ENCODE data around the gene OXTR. TPM values are rescaled to one million over a fixed set of nuclear protein-coding genes. Genes with fewer than 3 reads are reported as not detected.

OXTR gene
- total RNA-seq, 1 donor from 2014 or later, result 4.1 TPM

- TF ChIP-seq, protein P1, sequence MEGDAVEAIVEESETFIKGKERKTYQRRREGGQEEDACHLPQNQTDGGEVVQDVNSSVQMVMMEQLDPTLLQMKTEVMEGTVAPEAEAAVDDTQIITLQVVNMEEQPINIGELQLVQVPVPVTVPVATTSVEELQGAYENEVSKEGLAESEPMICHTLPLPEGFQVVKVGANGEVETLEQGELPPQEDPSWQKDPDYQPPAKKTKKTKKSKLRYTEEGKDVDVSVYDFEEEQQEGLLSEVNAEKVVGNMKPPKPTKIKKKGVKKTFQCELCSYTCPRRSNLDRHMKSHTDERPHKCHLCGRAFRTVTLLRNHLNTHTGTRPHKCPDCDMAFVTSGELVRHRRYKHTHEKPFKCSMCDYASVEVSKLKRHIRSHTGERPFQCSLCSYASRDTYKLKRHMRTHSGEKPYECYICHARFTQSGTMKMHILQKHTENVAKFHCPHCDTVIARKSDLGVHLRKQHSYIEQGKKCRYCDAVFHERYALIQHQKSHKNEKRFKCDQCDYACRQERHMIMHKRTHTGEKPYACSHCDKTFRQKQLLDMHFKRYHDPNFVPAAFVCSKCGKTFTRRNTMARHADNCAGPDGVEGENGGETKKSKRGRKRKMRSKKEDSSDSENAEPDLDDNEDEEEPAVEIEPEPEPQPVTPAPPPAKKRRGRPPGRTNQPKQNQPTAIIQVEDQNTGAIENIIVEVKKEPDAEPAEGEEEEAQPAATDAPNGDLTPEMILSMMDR (conservative IDR thresholded peaks at IDR 0.05), result no peak
- Mint-ChIP-seq H3K27me3 (no peaks in the 10 kb centered on the region), H3K4me3 (no peak overlapping the region), H3K4me1 (ENCODE audit: unreplicated experiment) (no peaks in the 10 kb centered on the region), H3K27ac (no peak overlapping the region), H3K36me3 (no peaks in the 10 kb centered on the region), H3K9me3 (peaks cover 8% of the 10 kb centered on the region)
- no peak for DNase-seq (ENCODE audit: extremely low spot score, unreplicated experiment)
Measured at GRCh38 chr3:8784676-8785435, 15.4 kb upstream of the OXTR start.

DNA sequence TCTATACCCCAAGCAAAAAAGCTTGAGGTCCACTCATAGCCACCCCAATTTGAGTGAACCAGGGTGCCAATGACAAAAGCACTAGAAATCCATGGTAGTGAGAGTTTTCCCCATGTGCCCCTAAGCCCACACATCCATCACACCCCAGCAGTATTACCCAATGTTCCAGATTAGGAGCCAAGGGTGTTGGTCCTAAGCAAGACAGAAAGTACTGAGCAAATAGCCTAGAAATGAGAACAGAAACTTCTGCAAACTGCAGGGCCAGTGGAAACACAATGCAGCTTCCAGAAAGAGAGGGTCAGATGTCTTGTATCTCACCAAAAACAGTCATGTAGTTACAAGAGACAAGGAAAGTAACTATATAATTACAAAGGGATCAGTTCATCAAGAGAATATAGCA, 10.9 kb upstream of the OXTR start:
- no peaks in the 10 kb centered on the region for H3K9me3 Mint-ChIP-seq
- DNase-seq (ENCODE audit: extremely low spot score, unreplicated experiment), result no peak
- H3K27ac Mint-ChIP-seq, result no peak overlapping the region
- H3K4me1 Mint-ChIP-seq (ENCODE audit: unreplicated experiment), result peaks cover 7% of the 10 kb centered on the region
- TF ChIP-seq, protein P1 (conservative IDR thresholded peaks at IDR 0.05), result no peak
- H3K27me3 Mint-ChIP-seq, result peaks cover 4% of the 10 kb centered on the region
- H3K4me3 Mint-ChIP-seq, result no peak overlapping the region
- no peaks in the 10 kb centered on the region for H3K36me3 Mint-ChIP-seq

DNA sequence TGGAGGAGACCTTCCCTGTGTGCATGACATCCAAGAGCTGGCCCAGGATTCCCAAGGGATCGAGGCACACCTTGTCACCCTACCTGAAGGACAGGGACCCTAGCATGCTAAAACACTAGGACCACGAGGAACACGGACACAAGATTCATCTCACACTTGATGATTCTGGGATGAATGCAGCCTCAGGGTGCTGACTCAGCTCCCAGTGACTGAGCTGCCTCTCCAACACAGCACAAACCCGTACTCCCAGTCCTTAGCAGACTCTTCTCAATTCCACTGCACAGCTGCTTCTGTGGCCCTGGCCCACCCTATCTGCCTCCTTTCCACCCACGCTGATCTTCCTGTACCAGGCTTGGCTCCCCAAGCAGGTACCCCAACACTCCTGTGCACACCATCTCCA, 9.1 kb upstream of the OXTR start:
- no peaks in the 10 kb centered on the region for H3K9me3 Mint-ChIP-seq
- peaks cover 7% of the 10 kb centered on the region for H3K4me1 Mint-ChIP-seq (ENCODE audit: unreplicated experiment)
- H3K27me3 Mint-ChIP-seq, result peaks cover 4% of the 10 kb centered on the region
- TF ChIP-seq, protein P1 (conservative IDR thresholded peaks at IDR 0.05), result no peak
- no peak overlapping the region for H3K4me3 Mint-ChIP-seq
- no peaks in the 10 kb centered on the region for H3K36me3 Mint-ChIP-seq
- no peak overlapping the region for H3K27ac Mint-ChIP-seq
- DNase-seq (ENCODE audit: extremely low spot score, unreplicated experiment), result no peak

GRCh38 chr3:8777978-8778267, 8.5 kb upstream of the OXTR start:
- Mint-ChIP-seq H3K27me3 (peaks cover 4% of the 10 kb centered on the region), H3K9me3 (no peaks in the 10 kb centered on the region), H3K4me3 (no peak overlapping the region), H3K4me1 (ENCODE audit: unreplicated experiment) (peaks cover 7% of the 10 kb centered on the region), H3K36me3 (no peaks in the 10 kb centered on the region), H3K27ac (no peak overlapping the region)
- TF ChIP-seq, protein P1 (conservative IDR thresholded peaks at IDR 0.05), result no peak
- DNase-seq (ENCODE audit: extremely low spot score, unreplicated experiment), result no peak

DNA sequence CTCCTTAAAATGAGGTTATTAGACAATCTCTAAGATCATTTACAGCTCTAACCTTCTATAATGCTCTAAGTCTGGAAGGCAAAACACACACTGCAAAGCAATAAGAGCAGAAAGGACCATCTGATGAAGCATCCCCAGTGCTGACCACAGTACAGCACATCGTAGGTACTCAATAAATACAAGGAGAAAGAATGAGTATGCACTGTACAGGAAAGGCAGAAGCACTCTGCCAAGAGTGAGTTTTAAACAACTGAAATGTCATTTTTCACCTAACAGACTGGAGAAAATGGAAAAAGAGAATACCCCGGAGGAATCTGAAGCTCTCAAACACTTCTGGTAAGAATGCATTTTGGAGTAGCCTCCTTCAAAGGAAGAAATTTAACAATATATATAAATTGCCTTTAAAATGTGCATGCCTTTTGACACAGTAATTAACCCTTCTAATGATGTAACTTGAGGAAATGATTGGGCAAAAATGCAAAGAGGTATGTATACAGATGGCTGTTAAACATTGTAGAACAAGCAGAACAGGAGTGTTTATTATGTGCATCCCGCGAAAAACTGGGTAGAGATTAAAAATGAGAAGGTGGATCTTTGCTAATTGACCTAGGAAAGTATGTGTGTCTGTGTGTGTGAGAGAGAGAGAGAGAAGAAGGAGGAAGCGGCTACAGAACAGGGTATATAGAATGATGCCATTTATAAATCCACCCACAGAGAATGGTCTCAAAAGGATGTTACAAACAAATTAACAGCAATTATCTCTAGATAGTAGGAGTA, 8.0 kb upstream of the OXTR start:
- Mint-ChIP-seq H3K4me3 (no peak overlapping the region), H3K27me3 (peaks cover 4% of the 10 kb centered on the region), H3K4me1 (ENCODE audit: unreplicated experiment) (peaks cover 7% of the 10 kb centered on the region), H3K36me3 (no peaks in the 10 kb centered on the region), H3K27ac (no peak overlapping the region), H3K9me3 (no peaks in the 10 kb centered on the region)
- TF ChIP-seq, protein P1 (conservative IDR thresholded peaks at IDR 0.05), result no peak
- DNase-seq (ENCODE audit: extremely low spot score, unreplicated experiment), result no peak

All from type B pancreatic cell (in vitro differentiated cells).